Measurements from ENCODE around the gene SYNE1. TPM values are rescaled to one million over a fixed set of nuclear protein-coding genes. Genes with fewer than 3 reads are reported as not detected.

The SYNE1 gene
- total RNA-seq, 2 experiments from 2014 or later = 74.6 to 140 TPM

GRCh38 chr6:152435816-152436215 lies 201.3 kb downstream of the SYNE1 start:
- Histone ChIP-seq H3K4me2 (ENCODE audit: low read length) (no peak overlapping the region), H3K4me1 (ENCODE audit: insufficient read depth, low read length, poor library complexity, severe bottlenecking) (no peaks in the 10 kb centered on the region), H3K36me3 (ENCODE audit: insufficient read depth, low read length) (no peaks in the 10 kb centered on the region), H3K27ac (ENCODE audit: low read depth, low read length, poor library complexity, severe bottlenecking) (no peak overlapping the region), H3K79me2 (ENCODE audit: insufficient read depth, low read depth, low read length) (no peaks in the 10 kb centered on the region), H3K9me2 (ENCODE audit: insufficient read depth, low read length) (no peaks in the 10 kb centered on the region), H3K9me3 (ENCODE audit: low read length) (no peaks in the 10 kb centered on the region), H2AFZ (ENCODE audit: low read length) (no peak overlapping the region), H3K4me3 (ENCODE audit: low read depth, low read length, poor library complexity, severe bottlenecking) (no peak overlapping the region), H4K20me1 (ENCODE audit: insufficient read depth, low read length) (no peaks in the 10 kb centered on the region)
- CTCF ChIA-PET (ENCODE audit: unreplicated experiment) = no interaction called here
- TF ChIP-seq CTCF (conservative IDR thresholded peaks at IDR 0.05; ENCODE audit: low read length) (no peak), EZH2phosphoT487 (IDR thresholded peaks at IDR 0.05; ENCODE audit: borderline replicate concordance, low read depth, low read length) (no peak)
- intact Hi-C loops (cut with micrococcal nuclease; ENCODE audit: unreplicated experiment) = no loop called here
- no TSS peak for BruUV-seq (replicated peaks)
- no peak for DNase-seq (ENCODE audit: low spot score)
- POLR2A ChIA-PET = no interaction called here

GRCh38 chr6:152432758-152433157 lies 204.4 kb downstream of the SYNE1 start:
- ChIA-PET CTCF (ENCODE audit: unreplicated experiment) (no interaction called here), POLR2A (no interaction called here)
- Histone ChIP-seq H3K79me2 (ENCODE audit: insufficient read depth, low read depth, low read length) (no peaks in the 10 kb centered on the region), H3K36me3 (ENCODE audit: insufficient read depth, low read length) (no peaks in the 10 kb centered on the region), H3K9me2 (ENCODE audit: insufficient read depth, low read length) (no peaks in the 10 kb centered on the region), H3K9me3 (ENCODE audit: low read length) (no peaks in the 10 kb centered on the region), H3K4me2 (ENCODE audit: low read length) (no peak overlapping the region), H3K4me3 (ENCODE audit: low read depth, low read length, poor library complexity, severe bottlenecking) (no peak overlapping the region), H4K20me1 (ENCODE audit: insufficient read depth, low read length) (no peaks in the 10 kb centered on the region), H3K4me1 (ENCODE audit: insufficient read depth, low read length, poor library complexity, severe bottlenecking) (no peaks in the 10 kb centered on the region), H3K27ac (ENCODE audit: low read depth, low read length, poor library complexity, severe bottlenecking) (no peak overlapping the region), H2AFZ (ENCODE audit: low read length) (no peak overlapping the region)
- intact Hi-C loops (cut with micrococcal nuclease; ENCODE audit: unreplicated experiment) = no loop called here
- no TSS peak for BruUV-seq (replicated peaks)
- TF ChIP-seq CTCF (conservative IDR thresholded peaks at IDR 0.05; ENCODE audit: low read length) = no peak
- no peak for TF ChIP-seq EZH2phosphoT487 (IDR thresholded peaks at IDR 0.05; ENCODE audit: borderline replicate concordance, low read depth, low read length)
- DNase-seq (ENCODE audit: low spot score) = no peak

- Histone ChIP-seq H3K79me2 (ENCODE audit: insufficient read depth, low read depth, low read length) (no peaks in the 10 kb centered on the region), H4K20me1 (ENCODE audit: insufficient read depth, low read length) (no peaks in the 10 kb centered on the region), H3K4me2 (ENCODE audit: low read length) (no peak overlapping the region), H3K9me2 (ENCODE audit: insufficient read depth, low read length) (no peaks in the 10 kb centered on the region), H3K4me3 (ENCODE audit: low read depth, low read length, poor library complexity, severe bottlenecking) (no peak overlapping the region), H2AFZ (ENCODE audit: low read length) (no peak overlapping the region), H3K27ac (ENCODE audit: low read depth, low read length, poor library complexity, severe bottlenecking) (no peak overlapping the region), H3K9me3 (ENCODE audit: low read length) (no peaks in the 10 kb centered on the region), H3K36me3 (ENCODE audit: insufficient read depth, low read length) (no peaks in the 10 kb centered on the region), H3K4me1 (ENCODE audit: insufficient read depth, low read length, poor library complexity, severe bottlenecking) (no peaks in the 10 kb centered on the region)
- BruUV-seq (replicated peaks) = no TSS peak
- TF ChIP-seq CTCF (conservative IDR thresholded peaks at IDR 0.05; ENCODE audit: low read length) (no peak), EZH2phosphoT487 (IDR thresholded peaks at IDR 0.05; ENCODE audit: borderline replicate concordance, low read depth, low read length) (no peak)
- CTCF ChIA-PET (ENCODE audit: unreplicated experiment) = no interaction called here
- intact Hi-C loops (cut with micrococcal nuclease; ENCODE audit: unreplicated experiment) = no loop called here
- POLR2A ChIA-PET = no interaction called here
- no peak for DNase-seq (ENCODE audit: low spot score)
Measured at GRCh38 chr6:152428126-152428525, 209.0 kb downstream of the SYNE1 start.

Measured in OCI-LY7 (cell line).